ENCODE data around the gene PFDN4. TPM values are rescaled to one million over a fixed set of nuclear protein-coding genes. Genes with fewer than 3 reads are reported as not detected.

PFDN4 gene
- total and polyA plus RNA-seq, 2 of the 13 experiments (the other 11 are each of a cell fraction or from before 2014, with no cell fraction given), result 59.8 to 227 TPM

GRCh38 chr20:54194724-54195438, 13.0 kb upstream of the PFDN4 start (continued):
- TF ChIP-seq MLXIP (CRISPR knock-in tag; IDR thresholded peaks at IDR 0.05; ENCODE audit: borderline replicate concordance) (no peak; the same call in 1 of the 2 replicates), GTF3A (CRISPR knock-in tag; conservative IDR thresholded peaks at IDR 0.05) (no peak), ZNF256 (CRISPR knock-in tag; conservative IDR thresholded peaks at IDR 0.05) (0 out of 2 replicates have a peak, but pooled peaks have one; percentile 31), SIN3A (IDR thresholded peaks at IDR 0.05; ENCODE audit: borderline replicate concordance, low read depth, low read length) (no peak), EZH2 (conservative IDR thresholded peaks at IDR 0.05; ENCODE audit: low read depth, low read length) (no peak), TGIF2 (CRISPR knock-in tag; IDR thresholded peaks at IDR 0.05) (peak; percentile 70), ZNF543 (CRISPR knock-in tag; IDR thresholded peaks at IDR 0.05) (peak; percentile 88; the same call in 1 of the 2 replicates), HNRNPL (IDR thresholded peaks at IDR 0.05; ENCODE audit: low read depth, low read length) (no peak), ZNF790 (CRISPR knock-in tag; IDR thresholded peaks at IDR 0.05; ENCODE audit: borderline replicate concordance) (peak; percentile 47; the same call in 1 of the 2 replicates), HES4 (CRISPR knock-in tag; IDR thresholded peaks at IDR 0.05; ENCODE audit: borderline replicate concordance) (no peak), MYPOP (CRISPR knock-in tag; IDR thresholded peaks at IDR 0.05) (peak; percentile 76; the same call in 1 of the 2 replicates), GTF2F1 (IDR thresholded peaks at IDR 0.05; ENCODE audit: low read length) (0 out of 2 replicates have a peak, but pooled peaks have one; percentile 40), DR1 (CRISPR knock-in tag; IDR thresholded peaks at IDR 0.05) (peak; percentile 70; the same call in 1 of the 2 replicates), ZFY (CRISPR knock-in tag; IDR thresholded peaks at IDR 0.05) (peak; percentile 84), HDAC6 (IDR thresholded peaks at IDR 0.05; ENCODE audit: low read depth, low read length) (no peak), PHF8 (CRISPR knock-in tag; IDR thresholded peaks at IDR 0.05) (peak; percentile 55), ZMYM2 (CRISPR knock-in tag; IDR thresholded peaks at IDR 0.05) (peak; percentile 97), FOXK2 (IDR thresholded peaks at IDR 0.05) (peak; percentile 58), HHEX (CRISPR knock-in tag; IDR thresholded peaks at IDR 0.05) (peak; percentile 90), YY1 (IDR thresholded peaks at IDR 0.05; ENCODE audit: insufficient read depth, insufficient replicate concordance, low read depth, low read length) (no peak), KDM5A (IDR thresholded peaks at IDR 0.05; ENCODE audit: borderline replicate concordance, low read length) (no peak)
- TF ChIP-seq, protein P1, sequence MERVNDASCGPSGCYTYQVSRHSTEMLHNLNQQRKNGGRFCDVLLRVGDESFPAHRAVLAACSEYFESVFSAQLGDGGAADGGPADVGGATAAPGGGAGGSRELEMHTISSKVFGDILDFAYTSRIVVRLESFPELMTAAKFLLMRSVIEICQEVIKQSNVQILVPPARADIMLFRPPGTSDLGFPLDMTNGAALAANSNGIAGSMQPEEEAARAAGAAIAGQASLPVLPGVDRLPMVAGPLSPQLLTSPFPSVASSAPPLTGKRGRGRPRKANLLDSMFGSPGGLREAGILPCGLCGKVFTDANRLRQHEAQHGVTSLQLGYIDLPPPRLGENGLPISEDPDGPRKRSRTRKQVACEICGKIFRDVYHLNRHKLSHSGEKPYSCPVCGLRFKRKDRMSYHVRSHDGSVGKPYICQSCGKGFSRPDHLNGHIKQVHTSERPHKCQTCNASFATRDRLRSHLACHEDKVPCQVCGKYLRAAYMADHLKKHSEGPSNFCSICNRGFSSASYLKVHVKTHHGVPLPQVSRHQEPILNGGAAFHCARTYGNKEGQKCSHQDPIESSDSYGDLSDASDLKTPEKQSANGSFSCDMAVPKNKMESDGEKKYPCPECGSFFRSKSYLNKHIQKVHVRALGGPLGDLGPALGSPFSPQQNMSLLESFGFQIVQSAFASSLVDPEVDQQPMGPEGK (CRISPR knock-in tag; IDR thresholded peaks at IDR 0.05), result peak; percentile 84
- TF ChIP-seq, protein P2, sequence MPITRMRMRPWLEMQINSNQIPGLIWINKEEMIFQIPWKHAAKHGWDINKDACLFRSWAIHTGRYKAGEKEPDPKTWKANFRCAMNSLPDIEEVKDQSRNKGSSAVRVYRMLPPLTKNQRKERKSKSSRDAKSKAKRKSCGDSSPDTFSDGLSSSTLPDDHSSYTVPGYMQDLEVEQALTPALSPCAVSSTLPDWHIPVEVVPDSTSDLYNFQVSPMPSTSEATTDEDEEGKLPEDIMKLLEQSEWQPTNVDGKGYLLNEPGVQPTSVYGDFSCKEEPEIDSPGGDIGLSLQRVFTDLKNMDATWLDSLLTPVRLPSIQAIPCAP (CRISPR knock-in tag; IDR thresholded peaks at IDR 0.05; ENCODE audit: low read depth), result no peak
